GM18868 (cell line): ENCODE results near the gene CCDC167.

Source experiments
- ATAC-seq: cut with Tn5 transposase; IDR thresholded peaks from one replicate; pipeline ENCODE4 v1.9.1; 2021; ENCODE audit warnings: mild to moderate bottlenecking, moderate library complexity; ENCODE audit not compliant: unreplicated experiment

Gene CCDC167

DNA sequence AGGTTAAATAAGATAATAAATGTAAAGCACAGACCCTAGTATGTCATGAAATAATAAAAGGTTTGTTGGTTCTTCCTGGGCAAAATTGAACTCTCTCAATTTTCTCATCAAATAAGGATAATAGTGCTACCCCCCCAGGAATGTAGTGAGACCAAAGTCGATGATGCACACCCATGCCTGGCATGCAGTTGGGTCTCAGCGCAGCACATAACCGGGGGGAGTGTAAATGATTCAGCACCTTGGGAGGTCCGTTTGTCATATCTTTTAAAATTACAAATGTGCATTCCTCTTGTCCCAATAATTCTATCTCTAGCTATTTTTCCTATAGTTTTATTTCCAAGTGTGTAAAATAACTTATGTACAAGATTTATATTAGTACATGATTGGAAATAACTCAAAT is 31.3 kb upstream of the CCDC167 start:
- no peak for ATAC-seq

DNA sequence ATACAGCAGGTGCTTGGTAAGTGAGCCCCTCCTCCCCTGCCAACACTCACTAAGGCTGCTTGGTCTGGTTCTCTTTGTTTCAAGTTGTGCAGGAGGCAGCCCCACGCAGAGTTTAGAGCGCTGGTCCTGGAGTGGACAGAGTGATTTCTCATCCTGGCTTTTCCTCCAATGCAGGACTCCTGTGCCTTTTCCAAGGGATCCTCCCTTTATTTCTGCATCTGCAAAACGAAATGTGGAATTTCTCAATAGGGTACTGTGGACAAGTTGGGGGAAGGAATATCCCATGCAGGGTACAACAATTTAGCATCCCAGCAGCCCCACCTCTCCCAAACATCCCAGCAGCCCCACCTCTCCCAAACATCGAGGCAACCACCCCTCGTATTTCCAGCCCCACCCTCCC is 30.6 kb upstream of the CCDC167 start:
- no peak for ATAC-seq

DNA sequence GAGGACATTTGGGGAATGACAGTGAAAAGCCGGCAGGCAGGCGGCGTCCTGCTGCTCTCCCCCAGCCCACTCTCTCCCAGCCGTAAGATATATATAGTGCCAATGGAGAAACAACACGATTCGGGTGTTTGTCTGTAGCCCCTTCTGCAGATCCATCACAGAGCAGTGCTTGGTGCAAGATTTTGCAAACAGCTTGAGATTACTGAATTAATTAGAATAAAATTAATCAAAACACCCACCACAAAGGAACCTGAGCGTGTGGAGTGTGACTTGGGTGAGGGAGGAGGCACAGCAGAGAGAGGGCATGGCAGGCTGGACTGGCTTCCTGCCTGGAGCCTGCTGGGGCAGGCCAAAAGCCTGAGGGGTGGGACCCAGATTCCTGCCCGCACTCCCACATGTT is 28.8 kb upstream of the CCDC167 start:
- no peak for ATAC-seq

DNA sequence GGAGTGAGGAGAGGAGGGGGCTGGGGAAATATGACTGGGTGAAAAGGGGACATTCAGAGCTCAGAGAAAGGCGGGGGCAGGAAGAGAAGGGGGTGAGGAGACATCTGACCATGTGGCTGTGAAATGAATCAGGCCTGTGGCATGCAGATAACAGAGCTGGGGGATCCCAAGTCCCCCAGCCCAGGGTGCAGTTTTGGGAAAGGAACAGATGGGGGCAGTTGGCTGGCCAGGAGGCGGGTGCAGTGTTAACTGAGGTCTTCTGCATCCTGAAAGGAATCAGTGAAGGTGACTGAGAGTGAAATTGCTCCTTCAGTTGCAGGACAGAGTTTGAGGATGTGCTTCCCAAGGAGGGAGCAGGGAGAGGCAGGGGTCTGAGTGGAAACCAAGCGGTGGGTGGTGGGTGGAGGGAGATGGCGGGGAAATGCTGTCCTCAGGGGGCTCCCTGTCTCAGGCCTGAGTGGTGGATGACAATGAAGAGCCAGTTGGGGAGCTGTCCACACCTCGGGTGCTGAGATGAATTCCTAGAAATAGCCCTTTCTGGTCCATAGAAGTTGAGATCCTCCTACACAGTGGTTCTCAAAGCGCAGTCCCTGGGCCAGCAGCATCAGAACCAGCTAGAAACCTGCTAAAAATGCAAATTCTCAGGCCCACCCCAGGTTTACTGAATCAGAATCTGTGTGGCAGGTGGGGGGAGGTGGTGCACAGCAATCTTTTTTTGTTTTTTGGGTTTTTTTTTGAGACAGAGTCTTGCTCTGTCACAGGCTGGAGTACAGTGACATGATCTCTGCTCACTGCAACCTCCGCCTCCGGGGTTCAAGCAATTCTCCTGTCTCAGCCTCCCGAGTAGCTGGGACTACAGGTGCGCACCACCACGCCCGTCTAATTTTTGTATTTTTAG is 26.0 kb upstream of the CCDC167 start:
- no peak for ATAC-seq

DNA sequence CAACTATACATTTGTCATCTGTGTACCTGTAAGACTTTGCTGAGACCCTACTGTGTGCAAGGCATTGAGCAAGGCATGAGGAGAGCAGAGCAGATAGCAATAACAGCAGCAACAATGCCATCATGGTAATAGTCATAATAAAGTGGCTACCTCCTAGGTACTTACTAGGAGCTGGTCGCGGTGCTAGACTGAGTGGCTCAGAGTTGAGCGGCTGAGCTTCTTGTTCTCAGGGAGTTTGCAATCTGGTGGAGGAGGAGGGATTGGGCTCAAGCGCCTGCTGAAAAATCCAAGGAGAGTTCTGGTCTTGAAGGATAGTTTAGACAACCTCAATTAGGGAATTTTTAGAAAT is 25.3 kb upstream of the CCDC167 start:
- ATAC-seq = no peak

DNA sequence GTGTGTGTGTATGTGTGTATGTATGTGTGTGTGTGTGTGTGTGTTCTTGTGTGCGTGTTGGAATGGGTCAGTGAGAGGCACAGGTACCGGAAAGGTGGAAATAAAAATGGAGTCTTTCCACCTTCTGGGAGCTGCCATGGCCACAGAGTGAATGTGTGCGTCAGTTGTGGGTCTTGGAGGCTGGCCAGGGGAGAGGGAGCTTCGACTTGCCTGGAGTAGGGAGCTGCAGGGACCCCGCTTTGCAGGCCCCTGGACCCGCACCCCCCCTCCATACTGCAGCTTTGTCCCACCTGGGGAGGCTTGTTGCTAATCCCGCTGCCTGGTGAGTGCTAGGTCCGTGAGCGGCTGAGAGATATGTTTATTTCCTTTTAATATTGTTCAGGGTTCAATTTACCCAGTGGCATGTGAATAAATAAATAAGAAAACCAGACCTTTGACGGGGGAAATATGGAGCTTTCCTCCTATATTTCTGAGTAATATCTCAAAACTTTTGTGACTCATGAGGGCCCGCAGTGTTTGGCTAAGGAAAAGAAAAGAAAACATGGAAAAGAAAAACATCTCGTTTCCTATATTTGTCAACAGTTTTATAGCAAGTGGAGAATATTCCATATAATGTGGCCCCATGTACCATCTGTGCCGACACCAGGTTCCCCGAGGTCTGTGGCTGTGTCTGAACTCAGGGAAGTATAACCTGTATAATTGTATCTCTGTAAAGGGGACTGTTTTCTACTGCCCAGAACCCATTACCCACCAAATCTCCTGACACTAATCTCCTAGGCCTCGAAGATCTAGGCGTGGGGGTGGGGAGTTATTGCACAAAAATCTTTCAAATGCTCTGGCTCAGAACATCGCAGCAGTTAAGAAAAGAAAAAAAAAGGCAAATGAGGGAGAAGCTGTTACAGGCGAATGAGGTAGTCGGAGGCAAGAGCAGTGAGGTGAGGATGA is 24.6 kb upstream of the CCDC167 start:
- ATAC-seq = no peak

DNA sequence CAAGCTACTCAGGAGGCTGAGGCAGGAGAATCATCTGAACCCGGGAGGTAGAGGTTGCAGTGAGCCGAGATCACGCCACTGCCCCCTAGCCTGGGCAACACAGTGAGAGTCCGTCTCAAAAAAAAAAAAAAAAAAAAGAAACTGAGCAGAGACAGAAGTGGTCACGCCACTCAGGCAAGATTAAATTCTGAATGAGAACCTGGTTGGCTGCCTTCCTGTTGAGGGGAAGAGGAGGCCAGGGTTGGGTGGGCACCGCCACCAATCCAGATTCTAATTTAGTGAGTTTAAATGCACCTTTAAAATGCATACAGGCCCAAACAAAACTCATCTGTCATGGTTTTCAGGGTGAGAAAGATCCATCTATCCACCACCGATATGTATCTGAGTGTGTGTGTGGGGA is 23.7 kb upstream of the CCDC167 start:
- no peak for ATAC-seq

DNA sequence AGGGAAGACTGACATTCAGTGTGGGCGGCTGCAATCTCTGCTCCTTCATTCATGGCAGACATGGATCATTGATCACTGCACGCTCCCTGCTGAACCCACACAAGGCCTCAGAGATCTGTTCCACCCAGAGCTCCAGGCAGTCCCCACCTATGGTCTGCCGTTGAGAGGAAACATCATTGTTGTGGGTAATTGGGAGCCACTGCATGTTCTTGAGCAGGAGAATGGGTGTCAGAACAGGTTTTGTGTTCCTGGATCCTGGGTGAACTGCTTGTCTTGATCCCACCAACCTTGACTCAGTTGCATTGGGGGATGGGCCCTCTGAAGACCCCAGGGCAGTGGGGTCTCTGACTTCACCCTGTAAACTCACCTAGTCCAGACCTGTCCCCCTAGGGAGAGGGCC is 23.1 kb upstream of the CCDC167 start:
- ATAC-seq = no peak

DNA sequence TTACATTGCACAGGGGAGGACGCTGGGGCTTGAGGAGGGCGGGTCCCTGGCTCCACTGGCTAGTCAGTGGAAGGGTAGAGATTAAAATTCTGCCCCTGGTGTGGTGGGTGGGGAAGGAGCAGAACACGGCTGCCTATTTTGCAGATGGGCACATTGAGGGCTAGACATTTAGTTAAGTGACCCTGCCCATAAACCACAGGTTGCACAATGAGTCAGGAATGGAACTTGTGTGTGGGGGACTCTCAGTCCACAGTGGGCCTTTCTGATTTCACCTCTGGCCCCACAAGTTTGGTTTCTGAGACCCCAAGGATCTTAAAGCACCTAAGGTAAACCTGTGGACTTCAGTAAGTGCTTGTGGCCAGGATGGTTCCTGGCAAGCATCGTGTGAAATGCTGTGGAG is 22.0 kb upstream of the CCDC167 start:
- ATAC-seq = no peak

DNA sequence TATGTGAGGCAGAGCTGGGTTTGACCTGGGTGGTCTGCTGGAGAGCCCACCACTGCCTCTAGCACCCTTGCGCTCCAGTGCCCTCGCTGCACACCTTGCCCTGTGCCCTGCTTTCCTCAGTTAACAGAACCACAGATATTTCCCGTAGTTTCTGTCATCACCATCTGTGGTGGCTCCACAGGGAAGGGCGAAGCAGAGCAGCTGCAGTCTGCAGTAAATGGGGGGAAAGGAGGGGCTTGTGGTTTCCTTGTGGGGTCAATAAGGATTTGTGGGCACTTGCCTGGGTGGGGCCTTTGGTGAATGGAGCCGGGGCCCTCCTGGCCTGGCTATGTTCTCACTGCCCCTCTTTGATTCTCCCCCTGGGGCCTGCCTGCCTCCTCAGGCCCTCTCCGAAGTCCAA is 21.2 kb upstream of the CCDC167 start:
- ATAC-seq = no peak

DNA sequence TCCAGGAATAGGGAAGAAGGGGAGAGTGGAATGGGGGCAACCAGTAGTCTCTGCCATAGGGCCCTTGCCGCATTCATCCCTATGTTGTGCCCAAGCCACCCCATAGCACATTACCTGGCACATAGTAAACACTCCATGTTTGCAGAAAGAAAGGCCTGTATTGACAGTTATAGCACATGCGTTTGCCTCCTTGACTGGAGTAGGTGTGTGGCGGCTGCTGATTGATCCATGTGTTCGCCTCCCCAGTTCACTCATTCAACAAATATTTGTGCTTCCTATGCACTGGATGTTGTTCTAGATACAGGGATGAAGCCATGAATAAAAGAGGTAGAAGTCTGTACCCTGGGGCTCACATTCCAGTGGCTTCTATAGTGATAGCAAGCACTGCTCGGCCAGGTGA is 19.8 kb upstream of the CCDC167 start:
- no peak for ATAC-seq

DNA sequence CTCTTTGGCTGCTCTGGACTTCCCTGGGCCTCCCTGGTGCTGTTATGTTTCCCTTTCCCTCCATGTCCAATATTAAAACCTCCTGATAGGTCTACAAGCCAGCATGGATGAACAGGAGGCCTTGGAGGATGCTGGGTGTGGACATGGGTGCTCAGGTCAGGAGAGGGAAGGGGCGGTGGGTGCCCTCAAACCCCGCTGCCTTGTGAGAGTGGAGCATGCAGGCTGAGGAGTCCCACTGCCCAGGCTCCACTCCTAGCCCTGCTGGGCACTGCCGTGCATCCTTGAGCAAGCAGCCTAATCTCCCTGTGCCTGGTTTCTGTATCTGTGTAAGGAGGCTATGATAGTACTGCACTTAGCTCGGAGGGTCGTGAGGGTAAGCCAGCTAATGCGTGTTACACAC is 18.4 kb upstream of the CCDC167 start:
- no peak for ATAC-seq

DNA sequence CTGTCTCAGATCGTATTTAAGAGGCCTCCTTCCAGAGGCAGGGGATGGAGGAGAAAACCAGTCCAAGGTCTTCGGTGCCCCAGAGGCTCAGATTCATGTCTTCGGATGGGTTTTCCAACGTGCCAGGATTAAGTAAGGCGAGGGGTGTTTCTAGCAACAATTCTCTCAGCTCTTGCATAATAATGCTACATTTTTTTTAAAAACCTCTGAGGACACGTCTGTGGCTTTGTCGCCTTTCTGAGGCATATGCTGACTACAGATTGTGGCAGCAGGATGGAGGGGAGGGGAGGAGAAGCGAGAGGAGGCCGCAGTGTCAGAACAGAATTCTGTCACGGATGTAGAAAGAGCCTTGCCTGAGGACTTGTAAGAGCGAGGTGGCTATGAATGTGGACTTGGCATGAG is 17.7 kb upstream of the CCDC167 start:
- peak; percentile 30 for ATAC-seq

DNA sequence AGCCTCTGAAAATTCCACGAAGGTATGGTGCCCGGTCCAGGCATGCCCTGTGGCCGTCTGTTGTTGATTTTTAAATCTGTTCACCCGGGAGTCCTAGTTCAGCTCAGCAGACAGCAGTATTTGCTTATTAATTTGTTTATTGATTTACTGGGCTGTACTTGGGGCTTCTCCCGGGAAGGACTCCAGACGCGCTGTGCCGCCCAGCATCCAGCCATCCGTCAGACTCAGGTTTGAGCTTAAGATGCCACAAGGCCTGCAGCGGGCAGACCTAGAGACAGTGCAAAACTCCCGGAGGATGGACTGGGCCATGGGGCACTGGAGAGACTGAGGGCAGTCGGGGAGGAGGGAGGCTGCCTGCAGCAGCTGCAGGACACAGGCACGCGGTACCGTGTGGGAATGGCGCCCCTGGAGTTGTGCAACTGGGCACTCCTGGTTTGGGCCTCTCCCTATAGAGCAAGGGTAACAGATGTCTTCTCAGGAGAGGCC is 17.3 kb upstream of the CCDC167 start:
- ATAC-seq = peak; percentile 3

DNA sequence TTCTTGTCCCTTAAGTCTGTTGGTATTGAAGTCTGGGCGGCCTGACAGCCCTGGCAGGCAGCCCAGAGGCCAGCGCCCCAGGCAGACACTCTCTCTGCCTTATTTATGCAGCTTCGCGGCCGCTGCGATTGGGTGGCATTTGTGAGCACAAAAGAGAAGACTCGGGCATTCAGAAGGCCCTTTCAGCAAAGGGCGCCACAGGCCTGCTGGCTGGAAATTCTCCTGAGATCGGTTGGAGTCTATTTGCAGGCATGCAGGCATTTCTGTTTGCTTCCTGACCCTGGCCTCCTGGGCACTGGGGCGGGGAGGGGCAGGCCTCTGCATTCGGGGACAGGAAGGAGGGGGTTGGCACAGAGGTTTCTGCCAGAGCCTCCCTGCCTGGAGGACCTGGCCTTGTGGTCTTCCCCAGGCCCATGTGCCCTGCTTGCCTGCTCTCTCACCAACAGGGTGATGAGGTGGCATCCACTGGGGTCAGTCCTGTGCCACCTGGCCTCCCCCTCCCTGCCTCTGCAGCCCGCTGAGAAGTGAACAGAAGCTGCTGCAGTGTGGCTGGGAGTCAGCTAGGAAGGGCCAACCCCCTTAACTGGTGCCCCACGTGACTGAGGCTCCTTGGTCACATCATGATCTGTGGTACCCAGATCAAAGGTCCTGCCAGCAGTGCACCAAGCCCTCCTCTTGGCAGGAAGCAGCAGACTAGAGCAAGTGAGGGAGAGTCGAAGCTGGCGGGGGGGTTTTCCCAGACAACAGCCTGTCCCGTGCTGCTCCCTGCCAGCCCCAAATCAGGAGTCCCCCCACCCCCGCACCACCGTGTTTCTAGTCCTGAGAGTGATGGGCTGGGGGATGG is 16.6 kb upstream of the CCDC167 start:
- peak; percentile 74 for ATAC-seq

DNA sequence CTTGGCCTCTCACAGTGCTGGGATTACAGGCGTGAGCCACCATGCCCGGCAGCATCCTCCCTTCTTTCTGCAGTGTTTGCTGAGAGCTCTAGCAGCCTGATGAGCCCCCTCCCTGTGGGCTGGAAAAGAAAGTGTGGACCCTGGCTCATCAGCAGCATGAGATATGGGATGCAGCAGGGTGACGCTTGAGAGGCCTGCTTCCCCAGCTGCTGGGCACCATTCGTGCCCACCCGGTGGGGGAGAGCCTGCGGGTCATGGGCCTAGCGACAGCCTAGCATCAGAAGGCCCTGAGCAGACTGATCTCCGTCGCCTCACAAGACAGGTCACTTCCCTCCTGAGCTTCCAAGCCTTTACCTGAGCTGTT is 16.0 kb upstream of the CCDC167 start:
- ATAC-seq = no peak

DNA sequence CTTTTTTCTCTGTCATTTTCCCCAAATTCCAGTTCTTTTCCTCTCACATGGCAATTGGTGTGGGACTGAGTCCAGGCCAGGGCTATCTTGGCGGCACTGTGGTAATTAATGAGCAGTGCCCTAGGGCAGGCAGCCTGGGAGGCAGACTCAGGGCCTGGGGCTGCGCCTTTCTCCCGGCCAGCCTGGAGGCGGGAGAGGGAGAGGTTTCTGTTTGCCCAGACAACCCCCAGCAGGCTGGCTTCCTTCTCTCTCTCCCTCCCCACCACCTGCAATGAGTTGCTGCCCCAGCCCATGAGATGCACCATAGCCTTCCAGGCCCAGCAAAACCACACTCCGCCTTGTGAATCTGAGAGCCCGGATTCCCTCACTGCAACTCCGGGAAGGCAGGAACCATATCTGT is 15.1 kb upstream of the CCDC167 start:
- no peak for ATAC-seq

DNA sequence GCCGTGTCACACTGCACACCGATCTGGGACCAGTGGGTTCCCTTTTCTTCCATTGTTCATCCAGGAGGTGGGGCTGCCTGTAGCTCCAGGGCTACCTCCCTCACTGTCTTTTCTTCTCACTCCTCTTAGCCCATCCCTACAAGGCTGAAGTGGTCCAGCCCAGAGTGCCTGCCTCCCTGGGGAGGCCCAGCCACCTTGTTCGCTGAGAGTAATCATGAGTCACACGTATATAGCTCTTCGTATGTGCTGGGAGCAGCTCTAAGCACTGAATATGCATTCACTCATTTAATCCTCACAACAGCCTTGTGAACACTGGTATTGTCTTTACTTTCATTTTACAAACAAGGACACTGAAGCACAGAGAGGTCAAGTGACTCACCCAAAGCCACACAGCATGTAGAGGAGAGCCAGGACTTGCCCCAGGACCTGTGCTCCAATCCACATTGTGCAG is 14.7 kb upstream of the CCDC167 start:
- no peak for ATAC-seq

DNA sequence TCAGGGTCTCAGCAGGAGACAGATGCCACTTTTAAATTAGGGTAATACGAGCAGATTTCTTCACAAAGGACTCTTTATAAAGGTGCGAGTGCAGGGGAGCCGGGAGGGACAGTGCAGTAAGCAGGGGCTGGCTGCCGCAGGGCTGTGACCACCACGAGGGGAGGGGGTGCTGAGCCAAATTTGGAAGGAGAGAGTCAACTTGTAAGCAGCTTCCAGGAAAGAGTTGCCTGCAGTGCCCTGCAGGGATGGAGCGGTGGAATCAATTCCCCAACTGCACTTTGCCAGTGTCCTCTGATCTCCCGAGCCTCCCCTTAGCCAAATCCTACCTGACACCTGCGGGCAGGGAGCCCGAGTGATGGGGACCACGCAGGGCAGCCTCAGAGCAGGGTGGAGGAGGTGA is 13.9 kb upstream of the CCDC167 start:
- no peak for ATAC-seq

DNA sequence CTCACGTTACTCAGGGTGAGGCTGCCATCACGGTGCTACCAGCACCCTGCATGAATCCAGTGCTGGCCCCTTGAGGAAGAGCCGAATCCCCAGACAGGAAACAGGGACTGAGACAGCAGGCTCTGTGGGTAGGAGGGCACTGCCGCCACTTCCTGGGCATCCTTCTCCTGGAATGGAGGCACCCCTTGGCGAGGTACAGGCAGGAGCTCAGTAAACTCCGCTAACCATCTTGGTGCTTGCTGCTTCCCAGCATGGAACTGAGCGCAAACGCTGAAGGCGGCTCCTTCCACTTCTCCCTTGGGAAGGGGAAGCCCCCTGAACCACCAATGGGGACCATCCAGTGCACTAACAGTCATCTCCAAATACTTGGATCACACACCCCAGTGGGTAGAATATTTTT is 13.5 kb upstream of the CCDC167 start:
- no peak for ATAC-seq

DNA sequence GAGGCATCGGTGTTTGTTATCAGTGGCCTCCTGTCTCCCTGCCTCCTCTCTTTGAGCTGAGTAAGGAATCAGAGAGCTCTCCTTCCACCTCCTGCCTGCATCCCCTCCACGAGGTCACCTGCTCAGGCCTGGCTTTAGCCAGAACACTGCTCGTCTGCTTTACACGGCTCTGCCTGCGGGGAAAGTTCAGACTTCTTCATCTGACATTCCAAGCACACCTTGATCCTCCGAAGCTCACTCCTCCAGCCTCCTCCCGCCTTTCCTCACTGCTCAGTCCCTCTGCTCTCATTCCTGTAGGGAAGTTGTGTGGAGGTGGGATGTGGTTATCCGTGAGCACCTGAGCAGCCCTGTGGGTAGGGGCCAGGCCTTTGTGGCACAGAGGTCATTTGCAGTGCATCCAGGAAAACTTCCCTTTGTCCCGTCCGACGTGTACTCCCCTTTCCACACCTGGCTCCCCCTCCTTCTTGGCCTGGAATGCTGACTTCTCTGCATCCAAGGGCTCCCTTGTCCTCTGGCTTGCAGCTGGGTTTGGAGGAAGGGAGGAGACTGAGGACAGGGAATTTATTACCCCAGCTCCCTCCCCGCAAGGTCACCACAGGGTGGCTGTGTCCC is 12.8 kb upstream of the CCDC167 start:
- no peak for ATAC-seq
